HT-29 (cell line): ENCODE measurements around the gene ESD. TPM values are rescaled to one million over a fixed set of nuclear protein-coding genes. Genes with fewer than 3 reads are reported as not detected.
A peak's percentile ranks its signal among the peaks of the same experiment; 100 is the strongest.
"Not testable (repeated sequence)": the region's sequence is repeated elsewhere in the genome, so short reads cannot be mapped to it uniquely, and the experiment has no call there.

Experiments used
- DNase-seq: peaks from one replicate; pipeline ENCODE4 v3.0.0-alpha.2; 2015; ENCODE audit warnings: low spot score
- total RNA-seq: library from RNA; depleted of rRNA; stranded (reverse); fragments of >200 nt; shearing (Covaris generic); gene quantifications from 2 replicates; pipeline ENCODE4 v1.2.3, GENCODE V29; 2014

Gene ESD
- total RNA-seq, 1 experiment from 2014 or later: 63.8 TPM

DNA sequence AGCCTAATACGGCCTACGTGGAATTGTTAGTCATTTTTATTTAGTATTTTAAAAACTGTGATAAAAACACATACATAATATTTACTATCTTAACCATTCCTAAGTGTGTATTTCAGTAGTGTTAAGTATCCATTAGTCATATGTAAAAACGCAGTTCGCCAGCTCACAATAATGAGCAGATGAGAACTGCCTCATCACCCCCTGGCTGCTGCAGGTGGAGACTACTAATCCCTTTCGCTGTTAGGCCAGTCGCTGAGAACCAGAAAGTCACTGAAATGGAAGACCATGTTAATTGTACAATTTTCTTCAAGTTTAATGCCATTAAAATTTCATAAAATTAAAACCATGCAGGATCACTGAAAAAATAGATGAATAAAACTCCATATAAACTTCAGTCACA lies 1.6 kb downstream of the ESD start:
- no peak for DNase-seq

DNA sequence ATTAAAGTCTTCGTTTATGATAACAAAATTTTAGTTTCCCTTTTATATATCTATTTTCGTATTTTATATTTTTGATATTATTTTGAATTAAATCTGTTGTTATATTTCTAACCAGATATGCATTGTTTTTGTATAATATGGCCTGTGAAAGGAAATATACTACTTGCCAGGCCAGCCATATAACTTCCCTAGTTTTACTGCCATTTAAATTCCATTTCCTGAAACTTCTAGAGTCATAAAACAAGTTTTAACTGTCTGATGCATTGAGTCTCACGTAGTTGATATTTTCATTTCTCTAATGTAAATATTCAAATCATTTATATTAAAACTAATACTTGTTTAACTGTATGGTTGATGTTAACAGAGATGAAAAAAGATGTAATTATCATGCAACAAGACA lies 13.5 kb downstream of the ESD start:
- no peak for DNase-seq

DNA sequence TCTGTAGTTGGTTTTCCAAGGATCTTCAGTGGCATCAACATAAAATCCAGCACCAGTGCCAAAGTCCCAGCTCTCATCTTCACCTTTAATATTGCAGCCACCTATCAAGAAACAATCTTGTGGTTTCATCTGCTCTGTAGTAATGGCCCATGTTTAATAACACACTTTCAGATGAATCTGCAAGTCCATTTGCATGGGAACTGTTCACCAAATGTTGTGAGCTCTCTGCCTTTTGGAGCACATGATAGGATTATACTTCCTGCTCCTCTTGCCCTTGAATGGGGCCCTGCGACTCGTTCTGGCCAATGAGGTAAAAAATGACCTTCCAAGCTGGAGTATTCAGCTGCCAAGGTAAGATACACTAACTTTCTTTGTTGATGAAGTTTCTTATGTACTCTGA lies 14.3 kb downstream of the ESD start:
- DNase-seq: no peak

DNA sequence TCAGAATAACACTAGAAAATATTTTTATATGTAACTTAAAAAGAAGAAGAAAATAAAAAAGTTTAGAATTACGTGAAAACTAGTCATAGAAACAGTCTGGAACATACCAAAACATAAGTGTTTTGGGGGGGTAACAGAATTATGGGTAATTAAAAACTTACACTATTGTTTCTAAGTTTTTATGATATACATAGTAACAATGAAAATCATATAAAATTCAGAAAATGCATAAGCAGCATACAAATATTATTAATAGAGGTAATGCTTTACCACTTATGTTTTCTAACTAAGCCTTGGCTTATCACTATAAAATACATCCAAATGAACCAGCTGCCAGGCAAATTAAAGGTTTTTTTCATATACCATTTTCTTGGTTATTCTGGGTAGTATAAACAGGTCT lies 14.9 kb downstream of the ESD start:
- DNase-seq: no peak

DNA sequence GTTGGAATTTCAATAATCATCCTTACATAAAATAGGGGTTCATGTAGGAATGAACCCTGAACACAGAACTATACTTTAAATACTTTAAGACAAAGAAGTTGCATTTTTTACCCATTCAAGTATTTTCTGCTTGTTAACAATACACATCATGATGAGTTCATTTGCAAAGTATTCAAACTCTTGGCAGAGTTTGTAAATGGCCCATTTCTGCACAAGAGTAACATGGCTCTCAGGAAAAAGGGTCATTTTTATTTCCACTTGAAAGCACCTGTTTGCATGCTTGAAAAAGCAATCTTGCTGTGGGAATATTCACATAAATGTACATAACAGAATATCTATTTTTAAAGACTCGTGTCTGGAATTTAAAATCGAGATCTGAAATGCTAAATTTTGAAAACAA lies 18.1 kb downstream of the ESD start:
- no peak for DNase-seq

DNA sequence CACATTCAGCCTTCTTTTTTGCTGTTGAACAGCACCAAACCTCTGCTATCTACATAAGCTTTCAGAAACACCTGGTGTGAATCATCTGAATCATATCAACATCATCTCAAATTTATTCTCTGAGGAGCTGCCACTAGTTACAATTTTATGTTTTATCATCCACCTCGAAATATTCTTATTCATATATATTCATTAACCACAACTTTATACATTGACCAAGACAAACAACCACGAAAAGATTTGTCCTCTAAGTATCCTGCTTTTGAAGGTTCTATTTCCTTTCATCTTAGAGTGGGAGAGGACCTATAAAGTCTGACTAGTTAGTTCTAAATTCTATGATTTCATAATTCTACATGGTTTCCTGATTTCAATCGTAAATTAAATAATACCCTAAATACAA lies 18.9 kb downstream of the ESD start:
- no peak for DNase-seq

DNA sequence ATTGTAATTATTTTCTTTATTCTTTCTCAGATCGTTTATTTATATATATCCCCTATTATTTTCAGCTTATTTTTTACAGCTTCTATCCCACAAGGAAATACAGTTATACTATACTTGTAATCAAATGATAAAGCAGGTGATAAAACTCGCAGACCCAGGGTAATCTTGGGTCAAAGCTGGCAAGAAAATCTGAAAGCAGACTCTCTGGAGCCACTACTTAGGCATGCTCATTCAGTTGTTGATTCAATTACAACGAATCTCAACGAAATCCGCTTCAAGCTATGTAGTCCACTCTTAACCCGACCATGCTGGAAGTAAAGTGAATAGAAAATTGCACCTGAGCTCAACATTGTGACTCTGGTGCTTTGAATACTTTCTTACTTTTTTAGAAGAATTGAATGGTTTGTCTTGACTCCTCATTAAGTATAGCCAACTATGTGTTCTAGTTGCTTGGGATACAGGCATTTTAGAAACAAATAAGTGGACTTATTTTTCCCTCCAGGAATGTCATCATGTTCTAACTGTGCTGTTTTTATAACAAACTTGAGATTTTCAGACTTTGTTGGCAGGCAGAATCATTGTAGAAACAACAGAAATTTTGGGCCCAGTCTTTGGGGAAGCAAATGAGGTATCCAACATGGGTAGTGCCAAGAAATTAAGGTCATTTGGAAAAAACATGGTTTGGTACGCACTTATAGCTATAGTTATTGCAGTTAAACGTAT lies 21.4 kb downstream of the ESD start:
- no peak for DNase-seq

DNA sequence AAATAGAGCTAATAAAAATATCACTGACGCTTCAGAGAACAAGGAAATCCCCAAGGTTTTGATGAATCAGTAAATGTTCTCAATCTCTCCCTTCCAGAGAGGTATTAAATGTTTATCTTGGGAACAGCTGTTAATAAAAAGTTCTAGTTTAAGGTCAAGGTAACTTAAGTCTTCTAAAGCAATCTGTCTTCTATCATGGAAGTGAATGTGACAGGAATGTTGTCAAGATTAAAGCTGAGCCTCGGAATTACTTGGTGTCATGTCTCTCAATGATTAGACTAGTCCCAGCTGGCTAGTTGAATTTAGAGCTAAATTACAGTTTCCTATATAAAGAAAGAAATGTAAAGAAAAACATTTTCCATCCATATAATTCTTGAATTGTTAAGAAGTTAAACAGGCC lies 23.4 kb downstream of the ESD start:
- DNase-seq: no peak

DNA sequence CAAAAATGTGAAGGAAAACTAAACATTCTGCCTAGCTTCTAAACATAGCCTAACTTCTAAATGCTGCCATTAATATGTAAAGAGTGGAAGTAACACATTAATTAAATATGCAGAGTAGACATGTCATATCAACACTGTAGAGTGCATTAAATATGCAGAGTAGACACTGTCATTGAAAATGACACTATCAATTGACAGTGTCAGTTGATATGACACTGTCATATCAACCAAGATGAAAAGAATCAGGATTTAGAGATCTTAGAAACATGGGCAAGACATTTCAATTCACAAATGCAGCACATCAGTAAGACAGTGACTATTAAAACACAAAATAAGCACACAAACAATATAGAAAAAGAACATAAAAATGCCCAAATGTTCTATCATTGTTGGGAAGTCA lies 25.3 kb downstream of the ESD start:
- DNase-seq: no peak

DNA sequence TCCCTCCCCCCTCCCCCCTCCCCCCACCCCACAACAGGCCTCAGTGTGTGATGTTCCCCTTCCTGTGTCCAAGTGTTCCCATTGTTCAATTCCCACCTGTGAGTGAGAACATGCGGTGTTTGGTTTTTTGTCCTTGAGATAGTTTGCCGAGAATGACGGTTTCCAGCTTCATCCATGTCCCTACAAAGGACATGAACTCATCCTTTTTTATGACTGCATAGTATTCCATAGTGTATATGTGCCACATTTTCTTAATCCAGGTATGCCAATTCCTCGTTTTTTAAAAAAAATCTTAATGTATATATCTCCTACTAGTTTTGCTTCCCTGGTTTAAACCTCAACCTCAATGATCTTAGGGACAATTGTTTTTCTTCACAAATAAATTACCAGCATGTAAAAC lies 27.0 kb downstream of the ESD start:
- DNase-seq: not testable (repeated sequence)

DNA sequence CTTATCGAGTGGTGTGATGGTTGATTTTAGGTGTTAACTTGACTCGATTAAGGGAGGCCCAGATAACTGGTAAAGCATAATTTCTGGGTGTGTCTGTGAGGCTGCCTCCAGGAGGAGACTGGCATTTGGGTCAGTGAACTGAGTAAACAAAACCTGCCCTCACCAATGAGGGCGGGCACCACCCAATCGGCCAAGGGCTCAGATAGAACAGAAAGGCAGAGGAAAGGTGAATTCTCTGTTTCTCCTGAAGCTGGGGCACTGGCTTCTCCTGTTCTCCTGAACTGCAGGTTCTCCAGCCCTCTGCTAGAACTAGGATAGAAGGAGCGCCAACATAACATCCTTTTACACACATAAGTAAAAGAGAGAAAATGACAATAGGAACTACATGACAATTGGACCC lies 35.1 kb downstream of the ESD start:
- peak; percentile 28 for DNase-seq

DNA sequence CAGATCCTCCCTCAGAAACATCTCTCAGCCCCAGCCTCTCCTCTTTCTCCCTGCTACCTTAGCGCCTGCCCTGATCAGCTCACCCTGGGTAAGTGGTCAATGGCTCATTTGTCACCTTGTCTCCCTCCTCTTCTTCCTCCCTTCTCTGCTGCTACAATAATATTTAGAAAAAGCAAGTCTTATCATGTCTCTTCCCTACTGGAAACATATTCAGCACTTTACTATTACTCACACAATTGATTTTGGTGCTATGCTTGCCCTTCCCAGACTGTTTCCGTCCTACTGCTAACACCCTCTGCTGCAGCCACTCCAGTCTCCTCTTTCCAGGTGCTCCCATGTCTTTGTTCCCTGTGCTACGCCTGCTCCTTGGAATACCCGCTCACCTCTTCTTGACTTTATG lies 35.8 kb downstream of the ESD start:
- no peak for DNase-seq

DNA sequence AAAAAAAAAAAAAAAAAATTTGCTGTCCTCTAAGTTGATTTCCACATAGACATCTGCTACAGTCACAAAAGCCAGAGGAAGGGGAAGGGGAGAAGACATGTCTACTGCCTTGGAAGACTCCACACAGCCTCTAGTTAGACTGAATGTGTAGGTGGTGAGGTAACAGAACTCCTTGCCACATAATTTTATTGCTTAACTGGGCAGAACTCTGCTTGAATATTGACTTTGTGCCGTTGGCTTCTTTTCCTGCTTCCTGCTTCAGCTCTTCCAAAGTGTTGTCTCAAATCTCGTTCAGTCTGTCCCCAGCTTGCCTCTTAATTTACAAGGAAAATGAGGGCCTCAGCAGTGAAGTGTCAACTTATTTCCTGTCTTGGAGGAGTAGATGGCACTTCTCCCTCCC lies 37.1 kb downstream of the ESD start:
- DNase-seq: peak; percentile 68

DNA sequence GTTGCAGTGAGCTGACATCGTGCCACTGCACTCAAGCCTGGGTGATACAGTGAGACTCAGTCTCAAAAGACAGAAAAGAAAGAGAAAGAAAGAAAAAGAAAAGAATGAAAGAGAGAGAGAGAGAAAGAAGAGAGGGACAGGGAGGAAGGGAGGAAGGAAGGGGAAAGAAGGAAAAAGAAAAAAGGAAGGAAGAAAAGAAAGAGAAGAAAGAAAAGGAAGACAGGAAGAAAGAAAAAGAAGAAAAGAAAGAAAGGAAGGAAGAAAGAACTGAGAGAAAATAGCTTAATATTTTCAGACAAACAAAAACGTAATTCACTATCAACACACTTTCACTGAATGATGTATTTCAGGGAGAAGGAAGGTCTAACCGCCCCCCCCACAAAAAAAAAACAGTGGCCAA lies 39.3 kb downstream of the ESD start:
- DNase-seq: no peak

DNA sequence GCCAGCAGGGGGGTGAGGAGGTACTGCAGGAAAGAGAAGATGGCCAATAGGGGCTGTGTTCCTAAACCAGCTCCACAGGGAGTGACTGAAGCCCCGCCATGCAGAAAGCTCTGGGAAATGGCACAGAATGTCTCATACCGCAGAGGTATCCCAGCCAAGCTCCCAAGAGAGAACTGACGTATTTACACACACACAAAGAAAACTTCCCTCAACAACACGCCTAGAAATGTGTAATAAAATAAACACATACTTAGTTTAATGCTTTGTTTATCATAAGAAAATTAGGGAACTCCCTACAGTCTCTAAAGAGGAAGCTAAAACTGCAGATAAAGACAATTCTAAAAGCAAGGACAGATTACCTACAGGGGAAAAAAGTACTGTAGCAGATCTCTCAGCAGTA lies 40.0 kb downstream of the ESD start:
- no peak for DNase-seq

DNA sequence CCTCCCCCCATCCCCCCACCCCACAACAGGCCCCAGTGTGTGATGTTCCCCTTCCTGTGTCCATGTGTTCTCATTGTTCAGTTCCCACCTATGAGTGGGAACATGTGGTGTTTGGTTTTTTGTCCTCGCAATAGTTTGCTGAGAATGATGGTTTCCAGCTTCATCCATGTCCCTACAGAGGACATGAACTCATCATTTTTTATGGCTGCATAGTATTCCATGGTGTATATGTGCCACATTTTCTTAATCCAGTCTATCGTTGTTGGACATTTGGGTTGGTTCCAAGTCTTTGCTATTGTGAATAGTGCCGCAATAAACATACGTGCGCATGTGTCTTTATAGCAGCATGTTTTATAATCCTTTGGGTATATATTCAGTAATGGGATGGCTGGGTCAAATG lies 41.5 kb downstream of the ESD start:
- DNase-seq: not testable (repeated sequence)

DNA sequence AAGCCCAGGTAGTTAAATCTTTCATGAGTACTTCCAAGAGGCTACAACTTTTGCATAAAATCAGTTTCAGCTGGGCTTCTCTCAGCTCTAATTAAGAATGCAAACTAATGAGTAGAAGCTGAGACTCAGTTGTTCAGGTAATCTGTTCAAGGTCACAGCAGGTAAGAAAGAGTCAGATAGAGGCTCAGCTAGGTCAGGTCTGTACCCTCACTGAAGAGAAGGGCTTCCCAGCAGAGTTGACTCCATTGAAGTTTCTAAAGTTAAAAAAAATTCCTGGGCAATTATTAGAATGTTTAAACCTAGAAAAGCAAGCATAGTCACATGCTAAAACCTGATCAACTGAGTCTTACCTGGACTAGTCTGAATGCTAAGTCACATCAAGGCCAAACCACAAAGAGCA lies 42.1 kb downstream of the ESD start:
- DNase-seq: no peak

DNA sequence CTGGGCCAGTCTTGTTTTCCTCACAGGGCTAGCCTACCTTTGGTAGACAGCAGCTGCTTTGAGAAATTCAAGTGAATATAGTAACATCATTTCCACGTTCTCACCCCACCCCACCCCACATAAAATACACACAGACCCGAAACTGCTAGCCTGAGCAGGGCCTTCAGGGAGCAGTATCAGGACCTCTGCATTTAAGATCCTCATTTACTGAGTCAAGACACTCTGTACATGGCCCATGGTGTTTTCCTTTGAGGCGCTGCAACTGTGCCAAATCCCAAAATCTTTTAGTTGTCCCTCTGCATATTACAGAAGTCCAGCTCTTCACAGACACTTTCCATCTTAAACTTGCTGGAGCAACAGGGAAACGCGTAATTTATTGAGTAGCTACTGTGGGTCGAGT lies 43.0 kb downstream of the ESD start:
- DNase-seq: no peak

DNA sequence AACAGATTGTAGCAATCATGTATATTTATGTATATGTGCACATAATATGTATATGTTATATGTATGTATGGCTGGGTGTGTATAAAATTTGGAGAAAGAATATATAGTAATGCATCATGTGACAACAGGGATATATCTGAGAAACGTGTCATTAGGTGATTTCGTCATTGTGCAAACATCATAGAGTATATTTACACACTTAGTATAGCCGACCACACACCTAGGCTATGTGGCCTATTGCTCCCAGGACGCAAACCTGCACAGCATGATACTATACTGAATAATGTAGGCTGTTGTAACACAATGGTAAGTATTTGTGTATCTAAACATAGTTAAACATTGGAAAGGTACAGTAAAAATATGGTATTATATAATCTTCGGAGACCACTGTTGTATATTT lies 43.8 kb downstream of the ESD start:
- peak; percentile 19 for DNase-seq

DNA sequence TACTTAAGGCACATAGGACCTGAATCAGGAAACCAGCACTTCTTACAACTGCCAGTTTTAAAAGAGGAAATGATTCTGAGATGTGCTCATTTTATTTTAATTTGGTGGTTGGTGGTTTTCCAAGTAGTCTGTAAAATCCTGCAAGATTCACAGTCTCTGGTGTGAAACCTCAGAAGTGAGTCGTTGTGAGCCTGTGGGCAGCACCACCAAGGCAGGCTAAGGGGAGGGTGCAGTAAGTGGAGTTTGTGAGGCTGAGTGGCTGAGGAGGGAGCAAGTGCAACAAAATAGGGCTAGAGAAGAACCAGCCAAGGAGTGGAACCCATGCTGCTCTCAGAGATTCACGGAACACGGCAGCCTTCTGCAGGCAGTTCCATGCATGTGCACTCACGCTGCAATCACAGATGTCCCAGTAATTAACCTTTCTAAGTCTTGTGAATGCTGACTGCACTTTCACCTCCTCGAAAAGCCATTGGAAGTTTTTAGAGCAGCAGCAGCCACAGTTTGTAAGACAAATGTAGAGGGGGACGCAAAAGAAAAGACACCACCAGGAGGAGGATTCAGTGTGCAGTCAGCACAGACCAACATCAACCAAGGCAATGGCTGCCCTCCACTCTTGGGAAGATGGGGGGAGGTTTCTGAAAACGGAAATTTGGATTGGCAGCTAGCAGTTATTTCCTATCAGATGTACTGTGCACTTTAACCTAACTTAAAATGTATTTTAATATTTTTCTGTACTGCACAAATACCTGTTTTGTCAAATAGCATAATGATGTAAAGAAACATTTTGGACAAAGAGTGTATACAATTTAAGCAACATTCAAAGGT lies 44.9 kb downstream of the ESD start:
- no peak for DNase-seq

DNA sequence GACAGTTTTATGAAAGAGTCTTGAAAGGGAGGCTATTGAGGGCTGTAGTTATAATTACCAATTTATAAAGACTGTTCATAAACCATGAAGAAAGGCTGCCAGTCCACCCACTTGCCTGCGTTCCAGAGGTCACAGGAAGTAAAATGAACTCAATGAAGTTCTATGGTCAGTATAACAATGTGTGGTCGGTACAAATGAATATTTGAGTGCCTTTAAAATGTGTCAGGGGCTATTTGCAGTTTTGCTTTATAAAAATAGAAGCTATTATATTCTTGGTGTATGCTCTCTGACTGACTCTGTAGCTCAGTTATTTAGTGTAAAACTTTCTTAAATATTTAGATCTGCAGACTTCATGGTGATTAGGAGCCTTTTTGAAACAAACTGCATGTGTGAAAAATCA lies 47.0 kb downstream of the ESD start:
- DNase-seq: no peak

DNA sequence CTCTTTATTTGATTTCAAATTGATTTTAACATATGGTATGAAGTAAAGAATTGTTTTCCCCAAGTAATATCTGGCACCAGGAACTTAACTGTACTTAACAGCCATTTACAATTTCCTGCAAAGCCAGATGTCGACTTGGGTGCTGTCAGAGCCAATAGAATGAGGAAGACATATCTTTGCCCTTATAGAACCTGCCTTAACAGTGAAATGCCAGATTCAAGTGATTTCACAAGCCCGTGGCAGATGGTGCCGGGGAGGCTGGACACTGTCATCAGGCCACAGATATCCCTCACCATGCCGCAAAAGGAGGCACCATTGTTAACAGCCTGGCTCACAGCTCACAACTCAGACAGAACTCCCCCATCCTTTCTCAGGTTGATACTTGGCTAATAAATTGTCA lies 48.7 kb downstream of the ESD start:
- DNase-seq: no peak

DNA sequence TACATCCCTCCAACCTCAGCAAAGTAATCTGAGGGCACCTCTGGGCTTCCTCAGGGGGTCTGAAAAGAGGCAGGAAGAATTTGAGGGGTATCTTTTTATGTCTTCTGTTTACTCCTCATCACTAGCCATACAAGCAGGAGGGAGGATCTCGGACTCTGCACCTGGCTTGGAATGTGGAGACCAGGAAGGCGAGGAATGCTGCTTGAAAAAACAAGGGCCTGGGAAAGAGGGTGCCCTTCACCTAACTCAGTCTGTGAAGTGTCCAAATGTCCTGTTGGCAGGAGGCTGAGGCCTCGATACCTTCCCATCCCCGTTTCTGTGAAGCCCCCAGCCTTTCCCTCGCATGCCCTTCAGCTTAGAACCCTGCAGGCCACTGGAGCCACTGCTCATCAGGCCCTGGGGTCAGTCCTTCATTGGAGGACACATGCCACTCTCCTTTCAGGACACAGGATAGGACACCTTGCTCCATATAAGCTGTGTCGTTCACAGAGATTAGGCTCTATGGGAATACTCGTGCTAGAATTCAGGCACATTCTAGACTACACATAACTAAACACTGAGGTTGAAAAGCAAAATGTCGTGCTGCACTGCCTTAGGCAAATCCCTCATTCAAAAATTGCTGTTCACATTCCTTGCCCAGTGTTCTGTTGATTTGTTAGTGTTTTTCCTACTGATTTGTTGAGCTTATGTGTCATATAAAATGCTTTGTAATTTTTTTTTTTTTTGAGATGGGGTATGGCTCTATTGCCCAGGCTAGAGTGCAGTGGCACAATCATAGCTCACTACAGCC lies 49.7 kb downstream of the ESD start:
- no peak for DNase-seq
